Gastroesophageal sphincter (tissue), 3 donors: Measurements from ENCODE around the gene ABTB2.

Source experiments
- POLR2A ChIP-seq, 2 donors: fragments of 450-650 bp; IDR thresholded peaks; one replicate each; pipeline ENCODE4 v1.6.1; 2017; ENCODE audit warnings: antibody characterized with exemption in 2 of 2, mild to moderate bottlenecking in 2 of 2, moderate library complexity in 1 of 2
- POLR2AphosphoS5 ChIP-seq: sonication (generic); formaldehyde crosslinking; IDR thresholded peaks from one replicate; pipeline ENCODE4 v1.6.1; 2017; ENCODE audit warnings: antibody characterized with exemption
- TF ChIP-seq, protein P1 (sequence below), 4 experiments: fragments of 200-600 bp in 2 of 4; fragments of 450-650 bp in 2 of 4; sonication (generic) in 1 of 4; IDR thresholded peaks; one replicate each; pipeline ENCODE4 v1.5.1; 2017 to 2019; ENCODE audit warnings: antibody characterized with exemption in 4 of 4, mild to moderate bottlenecking in 2 of 4, moderate library complexity in 2 of 4

DNA sequence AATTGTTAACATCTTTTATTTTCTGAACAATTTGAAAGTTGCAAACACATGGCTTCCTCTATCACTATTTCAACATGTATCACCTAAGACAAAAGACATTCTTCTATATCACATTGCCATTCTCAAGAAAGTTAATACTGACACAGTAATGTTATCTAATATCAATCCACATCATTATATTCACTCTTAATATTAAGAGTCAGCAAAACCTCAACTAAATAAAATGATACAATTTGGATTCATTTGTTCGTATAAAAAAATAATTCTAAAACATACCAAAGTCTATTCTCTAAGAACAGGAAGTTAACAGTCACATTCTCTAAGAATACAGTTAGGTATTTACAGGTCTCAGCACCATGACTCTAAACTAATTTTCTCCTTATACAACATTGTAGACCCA lies 52.0 kb downstream of the ABTB2 start:
- TF ChIP-seq, protein P1, sequence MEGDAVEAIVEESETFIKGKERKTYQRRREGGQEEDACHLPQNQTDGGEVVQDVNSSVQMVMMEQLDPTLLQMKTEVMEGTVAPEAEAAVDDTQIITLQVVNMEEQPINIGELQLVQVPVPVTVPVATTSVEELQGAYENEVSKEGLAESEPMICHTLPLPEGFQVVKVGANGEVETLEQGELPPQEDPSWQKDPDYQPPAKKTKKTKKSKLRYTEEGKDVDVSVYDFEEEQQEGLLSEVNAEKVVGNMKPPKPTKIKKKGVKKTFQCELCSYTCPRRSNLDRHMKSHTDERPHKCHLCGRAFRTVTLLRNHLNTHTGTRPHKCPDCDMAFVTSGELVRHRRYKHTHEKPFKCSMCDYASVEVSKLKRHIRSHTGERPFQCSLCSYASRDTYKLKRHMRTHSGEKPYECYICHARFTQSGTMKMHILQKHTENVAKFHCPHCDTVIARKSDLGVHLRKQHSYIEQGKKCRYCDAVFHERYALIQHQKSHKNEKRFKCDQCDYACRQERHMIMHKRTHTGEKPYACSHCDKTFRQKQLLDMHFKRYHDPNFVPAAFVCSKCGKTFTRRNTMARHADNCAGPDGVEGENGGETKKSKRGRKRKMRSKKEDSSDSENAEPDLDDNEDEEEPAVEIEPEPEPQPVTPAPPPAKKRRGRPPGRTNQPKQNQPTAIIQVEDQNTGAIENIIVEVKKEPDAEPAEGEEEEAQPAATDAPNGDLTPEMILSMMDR (IDR thresholded peaks at IDR 0.05), result no peak
- no peak for TF ChIP-seq POLR2A (IDR thresholded peaks at IDR 0.05)
- TF ChIP-seq POLR2AphosphoS5, result no peak
